H1 (cell line): ENCODE data around the gene KRT76. TPM values are rescaled to one million over a fixed set of nuclear protein-coding genes. Genes with fewer than 3 reads are reported as not detected.
A peak's percentile ranks its signal among the peaks of the same experiment; 100 is the strongest.

Experiments used
- CTCF ChIA-PET: fragments of 300-600 bp; sonication (Branson Sonifier 250); formaldehyde crosslinking; loops from one replicate; lab custom pipeline; 2021; ENCODE audit not compliant: partially characterized antibody; lab: Charles Lee
- POLR2A ChIA-PET: fragments of 300-600 bp; sonication (Branson Sonifier 250); formaldehyde crosslinking; loops from one replicate; lab custom pipeline; 2021; ENCODE audit warnings: inconsistent platforms; ENCODE audit not compliant: partially characterized antibody; lab: Charles Lee
- DNase-seq, 2 experiments: peaks; one replicate each; pipeline versions ENCODE4 v3.0.0 to v3.0.0-alpha.2; 2010 to 2022; ENCODE audit warnings: low spot score in 2 of 2, low read depth in 1 of 2, mixed read lengths in 1 of 2
- FAIRE-seq: peaks from 2 replicates; lab custom pipeline; 2011; peaks lifted over from hg19 to GRCh38; lab: Jason Lieb, UNC
- H2AFZ ChIP-seq: 2 replicates; pipeline ENCODE4 v1.8.1; 2012; ENCODE audit warnings: low read length, inconsistent platforms
- H2AK5ac ChIP-seq: 2 replicates; pipeline ENCODE4 v1.6.1; 2013; ENCODE audit warnings: low read depth, low read length
- H2BK120ac ChIP-seq: replicated peaks from 2 replicates; pipeline ENCODE3; 2013; ENCODE audit warnings: low read depth, low read length, inconsistent platforms
- H2BK12ac ChIP-seq: 2 replicates; pipeline ENCODE4 v1.6.1; 2013; ENCODE audit warnings: low read depth, low read length
- H2BK15ac ChIP-seq: 2 replicates; pipeline ENCODE4 v1.6.1; 2013; ENCODE audit warnings: low read length
- H2BK20ac ChIP-seq: 2 replicates; pipeline ENCODE4 v1.6.1; 2013; ENCODE audit warnings: low read length
- H2BK5ac ChIP-seq: 2 replicates; pipeline ENCODE4 v1.6.1; 2013; ENCODE audit warnings: low read depth, low read length
- H3K14ac ChIP-seq: 2 replicates; pipeline ENCODE4 v1.6.1; 2013; ENCODE audit warnings: inconsistent platforms; ENCODE audit not compliant: insufficient read length
- H3K18ac ChIP-seq: 2 replicates; pipeline ENCODE4 v1.6.1; 2013; ENCODE audit warnings: low read length; ENCODE audit errors: extremely low read depth
- H3K23ac ChIP-seq: 2 replicates; pipeline ENCODE4 v1.6.1; 2013; ENCODE audit warnings: inconsistent platforms; ENCODE audit not compliant: insufficient read length
- H3K23me2 ChIP-seq: 2 replicates; pipeline ENCODE4 v1.6.1; 2013; ENCODE audit warnings: low read depth, low read length
- H3K27ac ChIP-seq: 2 replicates; pipeline ENCODE4 v1.6.1; 2011; ENCODE audit warnings: low read depth, low read length, inconsistent platforms
- H3K27me3 ChIP-seq, 4 experiments: replicated peaks in 1 of 4; 1 replicate in 1 of 4; 2 replicates in 3 of 4; pipeline versions ENCODE4 v1.6.1 to v1.8.1; 2011 to 2013; ENCODE audit warnings: low read length in 3 of 4, mild to moderate bottlenecking in 3 of 4, inconsistent platforms in 2 of 4, mixed read lengths in 2 of 4, moderate library complexity in 1 of 4; ENCODE audit not compliant: control insufficient read depth in 3 of 4, insufficient read depth in 3 of 4; ENCODE audit errors: extremely low read depth in 1 of 4
- H3K36me3 ChIP-seq, 4 experiments: 2 replicates each; pipeline versions ENCODE4 v1.6.1 to v1.8.1; 2011 to 2013; ENCODE audit warnings: mild to moderate bottlenecking in 4 of 4, low read length in 3 of 4, moderate library complexity in 2 of 4, control low read depth in 1 of 4, inconsistent platforms in 1 of 4; ENCODE audit not compliant: insufficient read depth in 4 of 4, control insufficient read depth in 2 of 4
- H3K4ac ChIP-seq: replicated peaks from 2 replicates; pipeline ENCODE3; 2013; ENCODE audit warnings: low read length, low read depth, mixed read lengths, inconsistent platforms; ENCODE audit not compliant: insufficient read length
- H3K4me1 ChIP-seq, 4 experiments: replicated peaks in 1 of 4; 1 replicate in 1 of 4; 2 replicates in 3 of 4; pipeline versions ENCODE4 v1.6.1 to v1.8.1; 2011 to 2013; ENCODE audit warnings: low read length in 3 of 4, inconsistent platforms in 2 of 4, mixed read lengths in 1 of 4; ENCODE audit not compliant: insufficient read depth in 4 of 4, control insufficient read depth in 3 of 4
- H3K4me2 ChIP-seq, 2 experiments: 2 replicates each; pipeline versions ENCODE4 v1.6.1 to v1.8.1; 2011 to 2013; ENCODE audit warnings: low read depth in 2 of 2, low read length in 2 of 2, control low read depth in 1 of 2, inconsistent platforms in 1 of 2, mild to moderate bottlenecking in 1 of 2; ENCODE audit not compliant: insufficient read depth in 1 of 2
- H3K4me3 ChIP-seq, 4 experiments: fragments of 200-600, 300-600 bp in 1 of 4; sonication (generic), shearing (Covaris generic), sonication (Bioruptor Twin) in 1 of 4; 2 replicates each; pipeline versions ENCODE4 v1.5.1 to v1.8.1; 2011 to 2016; ENCODE audit warnings: low read length in 4 of 4, low read depth in 3 of 4, control low read depth in 2 of 4, inconsistent platforms in 2 of 4, mild to moderate bottlenecking in 2 of 4, mixed read lengths in 1 of 4, moderate library complexity in 1 of 4; ENCODE audit not compliant: insufficient read depth in 2 of 4; ENCODE audit errors: extremely low read depth in 1 of 4
- H3K56ac ChIP-seq: replicated peaks from 2 replicates; pipeline ENCODE3; 2013; ENCODE audit warnings: low read depth, mild to moderate bottlenecking, mixed read lengths, low read length, inconsistent platforms; ENCODE audit not compliant: insufficient read length
- H3K79me1 ChIP-seq: 2 replicates; pipeline ENCODE4 v1.6.1; 2013; ENCODE audit warnings: low read depth, low read length, control low read depth
- H3K79me2 ChIP-seq, 2 experiments: 2 replicates each; pipeline versions ENCODE4 v1.6.1 to v1.8.1; 2012 to 2013; ENCODE audit warnings: low read length in 2 of 2, mild to moderate bottlenecking in 2 of 2, inconsistent platforms in 1 of 2; ENCODE audit not compliant: insufficient read depth in 2 of 2, control insufficient read depth in 1 of 2
- H3K9ac ChIP-seq, 4 experiments: replicated peaks in 1 of 4; 1 replicate in 1 of 4; 2 replicates in 3 of 4; pipeline versions ENCODE4 v1.6.1 to v1.8.1; 2011 to 2013; ENCODE audit warnings: low read depth in 3 of 4, low read length in 3 of 4, control low read depth in 2 of 4, mild to moderate bottlenecking in 2 of 4, moderate library complexity in 2 of 4, inconsistent platforms in 1 of 4; ENCODE audit errors: extremely low read depth in 1 of 4
- H3K9me3 ChIP-seq, 2 experiments: 2 replicates each; pipeline versions ENCODE4 v1.6.1 to v1.8.1; 2012 to 2013; ENCODE audit warnings: mild to moderate bottlenecking in 2 of 2, moderate library complexity in 2 of 2, control low read depth in 1 of 2, inconsistent platforms in 1 of 2, low read depth in 1 of 2, low read length in 1 of 2, mixed read lengths in 1 of 2; ENCODE audit not compliant: insufficient read depth in 2 of 2
- H4K20me1 ChIP-seq, 2 experiments: replicated peaks in 1 of 2; 2 replicates each; pipeline versions ENCODE3 to v1.8.1; 2011 to 2013; ENCODE audit warnings: inconsistent platforms in 2 of 2, low read length in 2 of 2, mild to moderate bottlenecking in 1 of 2; ENCODE audit not compliant: insufficient read depth in 2 of 2, control insufficient read depth in 1 of 2
- H4K5ac ChIP-seq: 2 replicates; pipeline ENCODE4 v1.6.1; 2013; ENCODE audit warnings: low read length, low read depth, mixed read lengths, inconsistent platforms; ENCODE audit not compliant: insufficient read length
- H4K8ac ChIP-seq: 2 replicates; pipeline ENCODE4 v1.8.0; 2013; ENCODE audit warnings: mild to moderate bottlenecking, moderate library complexity, low read length, inconsistent platforms; ENCODE audit not compliant: insufficient read depth; ENCODE audit errors: extremely low read depth
- H4K91ac ChIP-seq: replicated peaks from 2 replicates; pipeline ENCODE3; 2013; ENCODE audit warnings: low read length, mixed read lengths, inconsistent platforms; ENCODE audit not compliant: insufficient read length
- CHD1 ChIP-seq: IDR thresholded peaks from 2 replicates; pipeline ENCODE4 v1.6.1; 2012; ENCODE audit warnings: low read depth, low read length, improper control_type of control experiment
- EP300 ChIP-seq, 2 experiments: IDR thresholded peaks; 1 replicate in 1 of 2; 2 replicates in 1 of 2; pipeline ENCODE4 v1.6.1; 2011 to 2012; ENCODE audit warnings: low read depth in 2 of 2, low read length in 2 of 2, mild to moderate bottlenecking in 2 of 2, borderline replicate concordance in 1 of 2, inconsistent platforms in 1 of 2, moderate library complexity in 1 of 2
- GABPA ChIP-seq: IDR thresholded peaks from 2 replicates; pipeline ENCODE4 v1.6.1; 2011; ENCODE audit warnings: mild to moderate bottlenecking, low read length, moderate library complexity, borderline replicate concordance; ENCODE audit not compliant: insufficient read depth
- HDAC2 ChIP-seq, 2 experiments: fragments of 300-600 bp in 1 of 2; sonication (generic) in 1 of 2; IDR thresholded peaks; 2 replicates each; pipeline ENCODE4 v1.6.1; 2011 to 2012; ENCODE audit warnings: low read depth in 2 of 2, low read length in 2 of 2, mild to moderate bottlenecking in 2 of 2, moderate library complexity in 2 of 2, borderline replicate concordance in 1 of 2, inconsistent platforms in 1 of 2
- KDM1A ChIP-seq: fragments of 200-600, 300-600 bp; sonication (generic); IDR thresholded peaks from 2 replicates; pipeline ENCODE4 v1.7.1; 2016; ENCODE audit warnings: mild to moderate bottlenecking, low read length, borderline replicate concordance
- POLR2A ChIP-seq, 2 experiments: IDR thresholded peaks; 1 replicate in 1 of 2; 2 replicates in 1 of 2; pipeline ENCODE4 v1.6.1; 2011; ENCODE audit warnings: low read depth in 2 of 2, low read length in 2 of 2, mild to moderate bottlenecking in 2 of 2; ENCODE audit errors: control extremely low read depth in 1 of 2
- RNF2 ChIP-seq: fragments of 200-900, 300-1000 bp; sonication (generic); IDR thresholded peaks from 2 replicates; pipeline ENCODE4 v1.7.1; 2016; ENCODE audit warnings: borderline replicate concordance, low read depth, mild to moderate bottlenecking, antibody characterized with exemption, low read length; ENCODE audit not compliant: poor library complexity, severe bottlenecking; ENCODE audit errors: missing control alignments
- SIN3A ChIP-seq, 2 experiments: IDR thresholded peaks in 1 of 2; conservative IDR thresholded peaks in 1 of 2; 2 replicates each; pipeline ENCODE4 v1.6.1; 2011 to 2012; ENCODE audit warnings: low read length in 2 of 2, improper control_type of control experiment in 1 of 2, low read depth in 1 of 2, mild to moderate bottlenecking in 1 of 2
- SP2 ChIP-seq: IDR thresholded peaks from 2 replicates; pipeline ENCODE4 v1.6.1; 2012; ENCODE audit warnings: mild to moderate bottlenecking, low read length, inconsistent platforms
- TCF12 ChIP-seq: IDR thresholded peaks from 2 replicates; pipeline ENCODE4 v1.6.1; 2011; ENCODE audit warnings: low read depth, mild to moderate bottlenecking, low read length
- ZNF274 ChIP-seq: IDR thresholded peaks from 2 replicates; pipeline ENCODE4 v1.7.0; 2012; ENCODE audit warnings: low read length, borderline replicate concordance; ENCODE audit errors: extremely low read depth
- WGBS, 2 experiments: shearing (Covaris generic) in 1 of 2; methylation state at CpG; one replicate each; pipeline versions ENCODE4 v1.1.6 to v1.1.7; 2013 to 2015; ENCODE audit warnings: low lambda C conversion rate in 2 of 2, mixed read lengths in 2 of 2, inconsistent platforms in 1 of 2, low coverage in 1 of 2, missing lambda C conversion rate in 1 of 2; ENCODE audit not compliant: insufficient replicate concordance in 2 of 2, insufficient coverage in 1 of 2, insufficient read length in 1 of 2; ENCODE audit errors: extremely low coverage in 1 of 2, missing lambda C conversion rate in 1 of 2; 5-methylcytosine and 5-hydroxymethylcytosine counted together
- polyA plus RNA-seq, 7 experiments: library from polyadenylated mRNA; depleted of rRNA in 3 of 7; stranded (reverse) in 5 of 7; unstranded in 2 of 7; fragments of >200 nt in 5 of 7; fragments of 200-250 nt in 2 of 7; gene quantifications; 1 replicate in 5 of 7; 2 replicates in 1 of 7; 4 replicates in 1 of 7; pipeline versions ENCODE4 v1.2.1 to v1.2.3, GENCODE V29; 2011 to 2013; ENCODE audit warnings: missing spikeins in 2 of 7, mixed read lengths in 2 of 7
- total RNA-seq: library from RNA; stranded (reverse); fragmentation: NEBNext Ultra II Directional; extraction: Animal tissue kit (Norgen Biotek cat#: 25700); gene quantifications from 2 replicates; pipeline ENCODE4 v1.2.1, GENCODE V29; 2021
- TF ChIP-seq, protein P1 (sequence below): IDR thresholded peaks from 2 replicates; pipeline ENCODE4 v1.6.1; 2012; ENCODE audit warnings: inconsistent platforms

The KRT76 gene
- total and polyA plus RNA-seq, 2 of the 8 experiments (the other 6 are each of a cell fraction or from before 2014, with no cell fraction given), result not detected

DNA sequence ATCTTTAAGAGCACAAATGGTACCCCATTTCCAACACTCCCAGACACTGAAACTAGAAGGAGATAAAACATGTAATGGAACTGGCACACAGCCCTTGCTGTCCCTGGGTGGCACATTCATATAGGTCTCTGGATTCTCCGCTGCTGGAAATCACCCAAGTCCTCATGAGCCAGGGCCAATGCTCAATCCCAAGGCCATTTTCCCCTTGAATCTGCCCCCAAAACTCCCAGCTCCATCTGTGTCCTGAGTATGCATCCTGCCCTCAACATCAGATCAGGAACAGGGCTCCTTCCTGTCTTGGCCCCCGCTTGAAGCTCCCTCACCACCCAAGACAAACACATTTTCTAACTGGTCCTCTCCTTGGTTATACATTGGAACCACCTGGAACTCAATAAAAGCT, 24.6 kb downstream of the KRT76 start:
- Histone ChIP-seq H4K5ac (no peak overlapping the region), H3K36me3 (no peaks in the 10 kb centered on the region), H3K23ac (no peak overlapping the region), H2AK5ac (no peak overlapping the region), H3K9me3 (no peaks in the 10 kb centered on the region; a peak in 1 of 4 replicates), H3K4ac (no peak overlapping the region), H2BK5ac (no peak overlapping the region), H3K27ac (no peak overlapping the region), H2AFZ (no peak overlapping the region), H2BK15ac (no peak overlapping the region), H3K9ac (0 out of 7 replicates have a peak overlapping the region, but pooled peaks of 1 of the 4 experiments have one; percentile 13), H2BK12ac (no peak overlapping the region), H3K18ac (no peak overlapping the region), H3K23me2 (no peaks in the 10 kb centered on the region), H2BK120ac (no peak overlapping the region), H4K20me1 (no peaks in the 10 kb centered on the region), H3K4me1 (no peaks in the 10 kb centered on the region), H3K27me3 (peaks cover 0 to 3% (median 0%) of the 10 kb centered on the region in 4 experiments; a peak in 1 of 7 replicates), H3K79me1 (no peaks in the 10 kb centered on the region), H3K4me3 (no peak overlapping the region), H3K4me2 (no peak overlapping the region), H3K79me2 (no peaks in the 10 kb centered on the region), H3K56ac (no peak overlapping the region), H4K8ac (no peak overlapping the region), H2BK20ac (no peak overlapping the region), H4K91ac (no peak overlapping the region), H3K14ac (no peak overlapping the region)
- TF ChIP-seq HDAC2 (IDR thresholded peaks at IDR 0.05; ENCODE audit: borderline replicate concordance in 1 of 2, low read depth in 2 of 2, low read length in 2 of 2) (no peak), GABPA (no peak), ZNF274 (no peak), CHD1 (no peak), TCF12 (no peak), KDM1A (no peak), EP300 (IDR thresholded peaks at IDR 0.05; ENCODE audit: borderline replicate concordance in 1 of 2, low read depth in 2 of 2, low read length in 2 of 2) (no peak), SIN3A (conservative IDR thresholded peaks at IDR 0.05 in 1 of 2, IDR thresholded peaks at IDR 0.05 in 1 of 2; ENCODE audit: low read depth in 1 of 2, low read length in 2 of 2) (no peak), SP2 (no peak), POLR2A (IDR thresholded peaks at IDR 0.05; ENCODE audit: control extremely low read depth in 1 of 2, low read depth in 2 of 2, low read length in 2 of 2) (no peak), RNF2 (no peak)
- TF ChIP-seq, protein P1, sequence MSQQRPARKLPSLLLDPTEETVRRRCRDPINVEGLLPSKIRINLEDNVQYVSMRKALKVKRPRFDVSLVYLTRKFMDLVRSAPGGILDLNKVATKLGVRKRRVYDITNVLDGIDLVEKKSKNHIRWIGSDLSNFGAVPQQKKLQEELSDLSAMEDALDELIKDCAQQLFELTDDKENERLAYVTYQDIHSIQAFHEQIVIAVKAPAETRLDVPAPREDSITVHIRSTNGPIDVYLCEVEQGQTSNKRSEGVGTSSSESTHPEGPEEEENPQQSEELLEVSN, result no peak
- ChIA-PET CTCF (interaction anchor here (0.6 to 1.4 kb wide), 3 partner anchors 47 to 378 kb away, joined by 3 to 4 read pairs (median 3); no protein-coding TSS in a partner anchor), POLR2A (no interaction called here)
- FAIRE-seq (no peak), DNase-seq (no peak)
- 88% methylated on average over 2 of the region's 2 CpGs; no CpG with 5 or more reads in 1 of the 2 experiments for WGBS, 2 experiments
